Lung (tissue), 12 donors: Measurements from ENCODE around the gene WDR1. TPM values are rescaled to one million over a fixed set of nuclear protein-coding genes. Genes with fewer than 3 reads are reported as not detected.

Source experiments
- ATAC-seq: fragments of 200-7000 bp; cut with Tn5 transposase; one replicate; pipeline ENCODE4 v1.9.1; 2020; ENCODE audit warnings: moderate number of reproducible peaks; ENCODE audit not compliant: insufficient read depth, low FRiP score
- DNase-seq, 3 donors: peaks; one replicate each; pipeline ENCODE4 v3.0.0-alpha.2; 2013 to 2017
- H3K27ac ChIP-seq, 2 donors: one replicate each; pipeline ENCODE4 v1.5.1; 2013; ENCODE audit warnings: mild to moderate bottlenecking in 2 of 2, moderate library complexity in 2 of 2, control low read depth in 1 of 2, inconsistent platforms in 1 of 2, low read depth in 1 of 2, low read length in 1 of 2
- H3K27me3 ChIP-seq, 3 donors: one replicate each; pipeline ENCODE4 v1.5.1; 2013; ENCODE audit warnings: low read length in 2 of 3; ENCODE audit not compliant: control insufficient read depth in 3 of 3, insufficient read depth in 3 of 3
- H3K36me3 ChIP-seq, 4 donors: one replicate each; pipeline ENCODE4 v1.5.1; 2013; ENCODE audit warnings: low read length in 4 of 4, mild to moderate bottlenecking in 1 of 4, moderate library complexity in 1 of 4; ENCODE audit not compliant: control insufficient read depth in 4 of 4, insufficient read depth in 4 of 4
- H3K4me1 ChIP-seq, 5 donors: one replicate each; pipeline ENCODE4 v1.5.1; 2013; ENCODE audit warnings: low read length in 5 of 5, mild to moderate bottlenecking in 2 of 5, moderate library complexity in 1 of 5; ENCODE audit not compliant: control insufficient read depth in 5 of 5, insufficient read depth in 5 of 5
- H3K4me3 ChIP-seq: one replicate; pipeline ENCODE4 v1.5.1; 2013; ENCODE audit warnings: mild to moderate bottlenecking, control low read depth, moderate library complexity
- H3K9ac ChIP-seq, 2 donors: one replicate each; pipeline ENCODE4 v1.5.1; 2013; ENCODE audit warnings: low read length in 2 of 2, control low read depth in 1 of 2; ENCODE audit not compliant: insufficient read depth in 1 of 2
- H3K9me3 ChIP-seq, 4 donors: one replicate each; pipeline ENCODE4 v1.5.1; 2013; ENCODE audit warnings: low read length in 3 of 4, mild to moderate bottlenecking in 1 of 4, moderate library complexity in 1 of 4; ENCODE audit not compliant: control insufficient read depth in 4 of 4, insufficient read depth in 3 of 4
- WGBS, 2 donors: extraction: QIAGEN DNeasy Blood & Tissue Kit; methylation state at CpG; one replicate each; pipeline ENCODE4 v1.1.7; 2013; 5-methylcytosine and 5-hydroxymethylcytosine counted together
- polyA plus RNA-seq, 2 donors: library from polyadenylated mRNA; stranded (reverse); fragments of 200-250 nt; gene quantifications; one replicate each; pipeline ENCODE4 v1.2.1, GENCODE V29; 2013
- total RNA-seq, 2 donors: library from RNA; depleted of rRNA in 1 of 2; stranded (reverse); fragments of >200 nt in 1 of 2; gene quantifications; one replicate each; pipeline ENCODE4 v1.2.1, GENCODE V29; 2014 to 2021
- TF ChIP-seq, protein P1 (sequence below): IDR thresholded peaks from 2 replicates; pipeline ENCODE4 v1.5.1; 2012; ENCODE audit warnings: mild to moderate bottlenecking; ENCODE audit errors: control extremely low read depth, extremely low read depth
- donor health status: control.
- donor health status: control.
- donor health status: Bipolar disorder and iron deficiency.
- donor health status: healthy.
- donor health status: DM: yes; HTN: yes; CAD: no.

The WDR1 gene
- total and polyA plus RNA-seq, 4 donors, result 72.0 to 325 (median 205) TPM

DNA sequence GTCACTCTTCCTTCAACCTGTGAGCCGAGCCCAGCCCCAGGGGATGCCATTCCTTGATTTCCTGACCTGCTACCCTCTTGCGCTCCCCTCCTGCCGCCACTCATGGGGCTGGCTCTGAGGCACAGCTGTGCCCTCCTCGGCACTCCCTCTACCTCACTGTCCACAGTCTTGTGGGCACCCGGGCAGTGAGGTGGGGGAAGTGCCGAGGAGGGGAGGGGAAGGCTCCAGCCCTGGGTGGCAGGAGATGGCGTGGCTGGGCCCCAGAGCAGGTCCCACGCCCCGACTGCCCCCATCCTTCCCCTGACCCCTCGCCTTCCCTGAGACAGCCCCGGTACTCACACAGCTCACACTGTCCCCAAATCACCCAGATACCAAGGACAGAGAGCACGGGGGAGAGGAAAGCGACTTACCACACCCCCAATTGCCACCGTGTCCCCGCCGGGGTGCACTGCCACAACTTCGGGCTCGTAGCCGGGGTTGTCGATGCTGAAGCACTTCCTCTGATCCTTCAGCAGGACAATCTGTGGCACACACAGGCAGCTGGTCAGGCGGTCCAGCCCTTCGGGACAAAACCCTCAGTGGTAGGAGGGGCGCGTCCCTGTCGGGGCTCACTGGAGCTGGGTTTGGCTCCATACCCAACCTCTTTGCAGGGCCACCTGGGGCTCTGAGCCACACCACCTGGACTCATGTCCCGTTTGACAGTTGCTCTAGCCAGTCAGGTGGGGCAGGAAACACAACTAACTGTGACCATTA lies 37.9 kb downstream of the WDR1 start:
- DNase-seq (no peak), ATAC-seq (no peak)
- no peak overlapping the region for H3K4me3 ChIP-seq
- WGBS, 2 donors, result 87 to 90% methylated on average over 25 to 26 of the region's 26 CpGs
- H3K9ac ChIP-seq, result no peak overlapping the region
- peaks cover 0 to 4% (median 0%) of the 10 kb centered on the region in 5 donors for H3K4me1 ChIP-seq
- no peaks in the 10 kb centered on the region for H3K9me3 ChIP-seq
- TF ChIP-seq, protein P1, sequence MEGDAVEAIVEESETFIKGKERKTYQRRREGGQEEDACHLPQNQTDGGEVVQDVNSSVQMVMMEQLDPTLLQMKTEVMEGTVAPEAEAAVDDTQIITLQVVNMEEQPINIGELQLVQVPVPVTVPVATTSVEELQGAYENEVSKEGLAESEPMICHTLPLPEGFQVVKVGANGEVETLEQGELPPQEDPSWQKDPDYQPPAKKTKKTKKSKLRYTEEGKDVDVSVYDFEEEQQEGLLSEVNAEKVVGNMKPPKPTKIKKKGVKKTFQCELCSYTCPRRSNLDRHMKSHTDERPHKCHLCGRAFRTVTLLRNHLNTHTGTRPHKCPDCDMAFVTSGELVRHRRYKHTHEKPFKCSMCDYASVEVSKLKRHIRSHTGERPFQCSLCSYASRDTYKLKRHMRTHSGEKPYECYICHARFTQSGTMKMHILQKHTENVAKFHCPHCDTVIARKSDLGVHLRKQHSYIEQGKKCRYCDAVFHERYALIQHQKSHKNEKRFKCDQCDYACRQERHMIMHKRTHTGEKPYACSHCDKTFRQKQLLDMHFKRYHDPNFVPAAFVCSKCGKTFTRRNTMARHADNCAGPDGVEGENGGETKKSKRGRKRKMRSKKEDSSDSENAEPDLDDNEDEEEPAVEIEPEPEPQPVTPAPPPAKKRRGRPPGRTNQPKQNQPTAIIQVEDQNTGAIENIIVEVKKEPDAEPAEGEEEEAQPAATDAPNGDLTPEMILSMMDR, result no peak
- no peaks in the 10 kb centered on the region for H3K27me3 ChIP-seq
- peak overlapping the region in 1 of 2 donors; percentile 65 for H3K27ac ChIP-seq
- peaks cover 32 to 90% (median 50%) of the 10 kb centered on the region in 4 donors for H3K36me3 ChIP-seq

DNA sequence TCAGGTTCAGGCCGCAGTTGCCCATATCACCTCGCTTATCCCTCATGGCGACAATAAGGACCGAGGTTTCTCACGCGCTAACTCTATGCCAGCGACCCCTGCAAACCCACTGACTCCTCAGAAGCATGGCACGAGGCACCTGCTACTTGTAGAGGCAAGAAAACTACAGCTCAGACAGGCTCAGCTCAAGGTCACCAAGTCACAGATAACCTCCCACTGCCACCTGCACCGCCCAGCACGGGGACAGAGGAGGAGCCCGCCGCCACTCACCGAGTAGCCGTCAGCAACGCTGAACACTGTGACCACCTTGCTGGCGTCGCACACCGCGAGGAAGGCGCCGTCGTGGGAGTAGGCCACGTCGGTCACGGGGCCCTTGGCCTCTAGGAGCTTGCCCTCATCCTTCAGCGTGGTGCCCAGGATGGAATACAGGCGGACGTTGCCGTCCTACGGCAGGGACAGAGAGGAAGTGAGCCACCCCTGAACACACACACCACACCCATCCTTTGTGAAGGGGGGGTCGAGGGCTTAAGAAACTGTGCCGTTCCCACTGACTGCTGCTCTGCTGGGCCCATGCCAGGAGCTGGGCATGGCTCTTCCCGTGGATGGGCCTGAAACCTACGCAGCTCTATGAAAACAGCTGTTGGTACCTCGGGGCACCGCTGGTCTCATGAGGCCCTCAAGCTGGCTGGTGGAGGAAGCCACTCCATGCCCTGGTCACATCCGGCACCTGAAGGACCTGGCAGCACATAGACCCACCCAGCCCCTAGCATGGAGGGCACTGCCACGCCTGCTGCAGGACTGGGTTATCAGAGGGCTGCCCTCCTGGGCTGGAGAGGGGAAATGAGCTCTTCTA lies 38.9 kb downstream of the WDR1 start:
- ATAC-seq (no peak), DNase-seq (no peak)
- Histone ChIP-seq H3K4me1 (peaks cover 0 to 4% (median 0%) of the 10 kb centered on the region in 5 donors), H3K9me3 (no peaks in the 10 kb centered on the region), H3K27ac (peak overlapping the region in 1 of 2 donors; percentile 65), H3K4me3 (no peak overlapping the region), H3K9ac (no peak overlapping the region), H3K27me3 (no peaks in the 10 kb centered on the region), H3K36me3 (peaks cover 32 to 80% (median 46%) of the 10 kb centered on the region in 4 donors)
- 75 to 79% methylated on average over 38 of the region's 38 CpGs for WGBS, 2 donors
- TF ChIP-seq, protein P1, result no peak

DNA sequence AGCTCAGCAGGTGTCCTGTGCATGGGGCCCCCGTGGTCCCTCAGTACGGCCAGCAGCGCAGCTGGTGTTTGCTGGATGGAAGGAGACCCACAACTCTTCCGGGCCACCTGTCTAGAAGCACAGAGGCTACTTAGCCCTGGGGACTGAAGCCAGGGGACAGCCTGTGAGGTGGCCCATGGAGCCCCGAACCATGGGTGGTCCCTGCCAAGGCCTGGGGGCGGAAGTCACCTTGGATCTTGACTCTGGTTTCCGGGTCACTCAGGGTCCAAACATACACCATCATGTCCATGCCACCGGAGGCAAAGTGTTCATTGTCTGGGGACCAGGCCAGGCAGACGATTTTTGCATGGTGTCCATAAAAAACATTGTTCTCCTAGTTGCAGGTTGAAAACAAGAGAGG lies 39.5 kb downstream of the WDR1 start:
- peaks cover 32 to 77% (median 42%) of the 10 kb centered on the region in 4 donors for H3K36me3 ChIP-seq
- H3K27me3 ChIP-seq, result no peaks in the 10 kb centered on the region
- TF ChIP-seq, protein P1, result no peak
- no peak overlapping the region for H3K4me3 ChIP-seq
- DNase-seq (no peak), ATAC-seq (no peak)
- no peak overlapping the region for H3K9ac ChIP-seq
- 88 to 93% methylated on average over 9 of the region's 9 CpGs for WGBS, 2 donors
- no peaks in the 10 kb centered on the region for H3K9me3 ChIP-seq
- H3K27ac ChIP-seq, result peak overlapping the region in 1 of 2 donors; percentile 59
- peaks cover 0 to 4% (median 0%) of the 10 kb centered on the region in 5 donors for H3K4me1 ChIP-seq
